ENCODE measurements around the gene C10orf71.

C10orf71 gene

GRCh38 chr10:49313501-49314070 lies 14.6 kb downstream of the C10orf71 start:
- TF ChIP-seq ZFP30 (CRISPR knock-in tag; IDR thresholded peaks at IDR 0.05) (no peak), BACH2 (CRISPR knock-in tag; IDR thresholded peaks at IDR 0.05; ENCODE audit: borderline replicate concordance) (no peak), TOX (CRISPR knock-in tag; IDR thresholded peaks at IDR 0.05; ENCODE audit: borderline replicate concordance) (no peak), POU6F1 (CRISPR knock-in tag; IDR thresholded peaks at IDR 0.05; ENCODE audit: borderline replicate concordance, low read depth) (no peak), ZNF565 (CRISPR knock-in tag; conservative IDR thresholded peaks at IDR 0.05; ENCODE audit: low read depth) (no peak), SNAI2 (CRISPR knock-in tag; IDR thresholded peaks at IDR 0.05) (no peak), CSDC2 (CRISPR knock-in tag; IDR thresholded peaks at IDR 0.05) (no peak), OSR1 (CRISPR knock-in tag; IDR thresholded peaks at IDR 0.05) (no peak), ZNF8 (CRISPR knock-in tag; IDR thresholded peaks at IDR 0.05) (no peak)
- ATAC-seq, result no peak

- no peak for ATAC-seq
- no peak for TF ChIP-seq SNAI2 (CRISPR knock-in tag; IDR thresholded peaks at IDR 0.05)
- no peak for TF ChIP-seq ZNF565 (CRISPR knock-in tag; conservative IDR thresholded peaks at IDR 0.05; ENCODE audit: low read depth)
- TF ChIP-seq CSDC2 (CRISPR knock-in tag; IDR thresholded peaks at IDR 0.05), result no peak
- TF ChIP-seq TCF4 (CRISPR knock-in tag; IDR thresholded peaks at IDR 0.05; ENCODE audit: borderline replicate concordance), result no peak
- TF ChIP-seq ZFP3 (CRISPR knock-in tag; IDR thresholded peaks at IDR 0.05), result no peak
- no peak for TF ChIP-seq ARNTL (CRISPR knock-in tag; IDR thresholded peaks at IDR 0.05; ENCODE audit: borderline replicate concordance, low read depth)
- TF ChIP-seq ZNF8 (CRISPR knock-in tag; IDR thresholded peaks at IDR 0.05), result no peak
- no peak for TF ChIP-seq ESRRG (CRISPR knock-in tag; IDR thresholded peaks at IDR 0.05)
- TF ChIP-seq PATZ1 (CRISPR knock-in tag; IDR thresholded peaks at IDR 0.05; ENCODE audit: borderline replicate concordance), result no peak
- no peak for TF ChIP-seq ZNF70 (CRISPR knock-in tag; IDR thresholded peaks at IDR 0.05)
- no peak for TF ChIP-seq PPARA (CRISPR knock-in tag; IDR thresholded peaks at IDR 0.05; ENCODE audit: borderline replicate concordance)
- TF ChIP-seq ZFP30 (CRISPR knock-in tag; IDR thresholded peaks at IDR 0.05), result no peak
- no peak for TF ChIP-seq CSRNP3 (CRISPR knock-in tag; IDR thresholded peaks at IDR 0.05)
- no peak for TF ChIP-seq TOX (CRISPR knock-in tag; IDR thresholded peaks at IDR 0.05; ENCODE audit: borderline replicate concordance)
- no peak for TF ChIP-seq TSHZ2 (CRISPR knock-in tag; IDR thresholded peaks at IDR 0.05)
- no peak for TF ChIP-seq CREB5 (CRISPR knock-in tag; IDR thresholded peaks at IDR 0.05; ENCODE audit: low read depth)
- TF ChIP-seq ISL1 (CRISPR knock-in tag; IDR thresholded peaks at IDR 0.05), result no peak
These were observed 15.8 kb downstream of the C10orf71 start for GRCh38 chr10:49314806-49315205.

GRCh38 chr10:49318028-49318427 lies 19.1 kb downstream of the C10orf71 start:
- TF ChIP-seq TOX (CRISPR knock-in tag; IDR thresholded peaks at IDR 0.05; ENCODE audit: borderline replicate concordance) (no peak), RARB (CRISPR knock-in tag; IDR thresholded peaks at IDR 0.05) (no peak), BACH2 (CRISPR knock-in tag; IDR thresholded peaks at IDR 0.05; ENCODE audit: borderline replicate concordance) (no peak), ESRRG (CRISPR knock-in tag; IDR thresholded peaks at IDR 0.05) (no peak), ZFP30 (CRISPR knock-in tag; IDR thresholded peaks at IDR 0.05) (no peak), PATZ1 (CRISPR knock-in tag; IDR thresholded peaks at IDR 0.05; ENCODE audit: borderline replicate concordance) (no peak), CSRNP3 (CRISPR knock-in tag; IDR thresholded peaks at IDR 0.05) (no peak), ISL1 (CRISPR knock-in tag; IDR thresholded peaks at IDR 0.05) (no peak), CSDC2 (CRISPR knock-in tag; IDR thresholded peaks at IDR 0.05) (no peak), ZNF70 (CRISPR knock-in tag; IDR thresholded peaks at IDR 0.05) (no peak), ARNTL (CRISPR knock-in tag; IDR thresholded peaks at IDR 0.05; ENCODE audit: borderline replicate concordance, low read depth) (no peak), OSR1 (CRISPR knock-in tag; IDR thresholded peaks at IDR 0.05) (no peak), CREB5 (CRISPR knock-in tag; IDR thresholded peaks at IDR 0.05; ENCODE audit: low read depth) (no peak)
- no peak for ATAC-seq

Data from SK-N-SH treated with all-trans-retinoic acid at 6 μM for 48 hours (cell line).